ENCODE results near the gene ZBTB48.

- TF ChIP-seq CTCF (IDR thresholded peaks at IDR 0.05; ENCODE audit: low read length), result no peak
- no peak for TF ChIP-seq EZH2phosphoT487 (IDR thresholded peaks at IDR 0.05; ENCODE audit: low read length)
Measured at GRCh38 chr1:6585841-6586240, 6.0 kb downstream of the ZBTB48 start.

Data from MM.1S (cell line).